Left forelimb (tissue), 1 donor: ENCODE measurements around the gene RIPK4.

Experiments used
- DNase-seq: peaks from one replicate; pipeline ENCODE4 v3.0.0-alpha.2; 2018; ENCODE audit warnings: low spot score

RIPK4 gene

GRCh38 chr21:41769111-41769510 lies 2.3 kb upstream of the RIPK4 start:
- no peak for DNase-seq

GRCh38 chr21:41768437-41769042 lies 1.7 kb upstream of the RIPK4 start:
- DNase-seq = peak; percentile 60

GRCh38 chr21:41767606-41768436 lies 969 bp upstream of the RIPK4 start:
- DNase-seq = peak; percentile 67

GRCh38 chr21:41765973-41766882 lies 624 bp downstream of the RIPK4 start:
- no peak for DNase-seq

- DNase-seq = peak; percentile 56
Observed at GRCh38 chr21:41765420-41765821, 1.4 kb downstream of the RIPK4 start.

GRCh38 chr21:41764558-41765419 lies 2.1 kb downstream of the RIPK4 start:
- DNase-seq = no peak

GRCh38 chr21:41763996-41764395 lies 2.9 kb downstream of the RIPK4 start:
- DNase-seq = no peak

GRCh38 chr21:41763398-41763931 lies 3.4 kb downstream of the RIPK4 start:
- DNase-seq = no peak

- DNase-seq = no peak
Observed at GRCh38 chr21:41762753-41763152, 4.1 kb downstream of the RIPK4 start.

GRCh38 chr21:41761934-41762635 lies 4.8 kb downstream of the RIPK4 start:
- DNase-seq = no peak

- no peak for DNase-seq
Observed at GRCh38 chr21:41761211-41761933, 5.5 kb downstream of the RIPK4 start.

GRCh38 chr21:41760411-41760810 lies 6.4 kb downstream of the RIPK4 start:
- DNase-seq = no peak

- no peak for DNase-seq
Observed at GRCh38 chr21:41759926-41760325, 6.9 kb downstream of the RIPK4 start.

- DNase-seq = no peak
Observed at GRCh38 chr21:41759214-41759840, 7.5 kb downstream of the RIPK4 start.

- no peak for DNase-seq
Observed at GRCh38 chr21:41758550-41758949, 8.3 kb downstream of the RIPK4 start.

GRCh38 chr21:41755934-41756773 lies 10.7 kb downstream of the RIPK4 start:
- no peak for DNase-seq

- DNase-seq = no peak
Observed at GRCh38 chr21:41755258-41755933, 11.5 kb downstream of the RIPK4 start.

GRCh38 chr21:41754479-41754891 lies 12.4 kb downstream of the RIPK4 start:
- DNase-seq = no peak
